Measurements from ENCODE around the gene ZNF385D.
A peak's percentile ranks its signal among the peaks of the same experiment; 100 is the strongest.

ZNF385D gene

GRCh38 chr3:21750831-21751391 is at the start of gene ZNF385D:
Gene ZNF385D, minus strand, starts transcription at chr3:21751210. Its CDS starts 294 bp downstream, at chr3:21750916.
- peak; percentile 63 for DNase-seq

- DNase-seq: no peak
These were observed 47.5 kb upstream of the ZNF385D start for GRCh38 chr3:21798356-21799088.

- no peak for DNase-seq
These were observed 44.9 kb upstream of the ZNF385D start for GRCh38 chr3:21795921-21796320.

- DNase-seq: no peak
These were observed 44.3 kb upstream of the ZNF385D start for GRCh38 chr3:21795152-21795837.

GRCh38 chr3:21794291-21794690 is 43.3 kb upstream of the ZNF385D start:
- DNase-seq: no peak

- DNase-seq: no peak
These were observed 41.2 kb upstream of the ZNF385D start for GRCh38 chr3:21792176-21792575.

GRCh38 chr3:21791356-21791755 is 40.3 kb upstream of the ZNF385D start:
- DNase-seq: no peak

GRCh38 chr3:21790466-21790865 is 39.5 kb upstream of the ZNF385D start:
- DNase-seq: no peak

GRCh38 chr3:21789730-21790129 is 38.7 kb upstream of the ZNF385D start:
- no peak for DNase-seq

- no peak for DNase-seq
These were observed 35.4 kb upstream of the ZNF385D start for GRCh38 chr3:21786438-21786797.

- DNase-seq: no peak
These were observed 34.9 kb upstream of the ZNF385D start for GRCh38 chr3:21785765-21786437.

- DNase-seq: no peak
These were observed 32.8 kb upstream of the ZNF385D start for GRCh38 chr3:21783839-21784238.

GRCh38 chr3:21781355-21781754 is 30.3 kb upstream of the ZNF385D start:
- no peak for DNase-seq

GRCh38 chr3:21779909-21780308 is 28.9 kb upstream of the ZNF385D start:
- DNase-seq: no peak

- no peak for DNase-seq
These were observed 27.7 kb upstream of the ZNF385D start for GRCh38 chr3:21778715-21779114.

GRCh38 chr3:21777821-21778220 is 26.8 kb upstream of the ZNF385D start:
- DNase-seq: no peak

GRCh38 chr3:21766002-21766401 is 15.0 kb upstream of the ZNF385D start:
- DNase-seq: no peak

- no peak for DNase-seq
These were observed 4.9 kb upstream of the ZNF385D start for GRCh38 chr3:21755896-21756295.

- DNase-seq: no peak
These were observed 3.8 kb upstream of the ZNF385D start for GRCh38 chr3:21754839-21755238.

- peak; percentile 19 for DNase-seq
These were observed 1.8 kb upstream of the ZNF385D start for GRCh38 chr3:21752749-21753347.

GRCh38 chr3:21751886-21752285 is 876 bp upstream of the ZNF385D start:
- DNase-seq: no peak

- DNase-seq: peak; percentile 49
These were observed 822 bp downstream of the ZNF385D start for GRCh38 chr3:21750080-21750696.

All from kidney glomerular epithelial cell (primary cell).